HG03571 (cell line): ENCODE data around the gene POLA1.
"Not testable (repeated sequence)": the region's sequence is repeated elsewhere in the genome, so short reads cannot be mapped to it uniquely, and the experiment has no call there.

ENCODE experiments used
- ATAC-seq: cut with Tn5 transposase; IDR thresholded peaks from one replicate; pipeline ENCODE4 v1.9.1; 2021; ENCODE audit not compliant: unreplicated experiment

Gene POLA1

GRCh38 chrX:24693453-24694202 lies at the start of gene POLA1:
TSS of gene POLA1 (plus strand) at chrX:24693918. CDS start at chrX:24693962, 44 bp downstream.
- ATAC-seq: peak; percentile 94

GRCh38 chrX:24646006-24646405 lies 47.7 kb upstream of the POLA1 start:
- ATAC-seq: no peak

GRCh38 chrX:24646745-24647182 lies 47.0 kb upstream of the POLA1 start:
- ATAC-seq: no peak

- peak; percentile 74 for ATAC-seq
Measured at GRCh38 chrX:24647257-24648058, 46.3 kb upstream of the POLA1 start, which contains the start of gene PCYT1B. TSS of gene PCYT1B (minus strand) at chrX:24647347. CDS start at chrX:24647105, 242 bp downstream.

GRCh38 chrX:24648495-24648894 lies 45.2 kb upstream of the POLA1 start:
- ATAC-seq: no peak

GRCh38 chrX:24651783-24652182 lies 41.9 kb upstream of the POLA1 start:
- ATAC-seq: no peak

- not testable (repeated sequence) for ATAC-seq
Measured at GRCh38 chrX:24655679-24656078, 38.0 kb upstream of the POLA1 start.

- ATAC-seq: no peak
Measured at GRCh38 chrX:24657671-24658386, 35.9 kb upstream of the POLA1 start.

GRCh38 chrX:24658421-24658820 lies 35.3 kb upstream of the POLA1 start:
- no peak for ATAC-seq

- no peak for ATAC-seq
Measured at GRCh38 chrX:24659106-24659505, 34.6 kb upstream of the POLA1 start.

- no peak for ATAC-seq
Measured at GRCh38 chrX:24659646-24660045, 34.1 kb upstream of the POLA1 start.

GRCh38 chrX:24661292-24661691 lies 32.4 kb upstream of the POLA1 start:
- no peak for ATAC-seq

GRCh38 chrX:24662352-24662751 lies 31.4 kb upstream of the POLA1 start:
- ATAC-seq: no peak

- ATAC-seq: no peak
Measured at GRCh38 chrX:24668111-24668510, 25.6 kb upstream of the POLA1 start.

GRCh38 chrX:24672701-24673190 lies 21.0 kb upstream of the POLA1 start:
- no peak for ATAC-seq

- no peak for ATAC-seq
Measured at GRCh38 chrX:24673424-24673823, 20.3 kb upstream of the POLA1 start.

- no peak for ATAC-seq
Measured at GRCh38 chrX:24676403-24677024, 17.2 kb upstream of the POLA1 start.

- ATAC-seq: no peak
Measured at GRCh38 chrX:24682739-24683432, 10.8 kb upstream of the POLA1 start.

- no peak for ATAC-seq
Measured at GRCh38 chrX:24684048-24684447, 9.7 kb upstream of the POLA1 start.

- no peak for ATAC-seq
Measured at GRCh38 chrX:24692305-24692704, 1.4 kb upstream of the POLA1 start.
